Skeletal muscle tissue (tissue), 4 donors: ENCODE data around the gene DNAI7. TPM values are rescaled to one million over a fixed set of nuclear protein-coding genes. Genes with fewer than 3 reads are reported as not detected.

ENCODE experiments used
- H3K27ac ChIP-seq: one replicate; pipeline ENCODE4 v1.7.0; 2013; ENCODE audit warnings: mild to moderate bottlenecking, low read depth, low read length, inconsistent platforms
- H3K27me3 ChIP-seq, 3 donors: one replicate each; pipeline ENCODE4 v1.7.0; 2013; ENCODE audit warnings: low read length in 3 of 3; ENCODE audit not compliant: control insufficient read depth in 3 of 3, insufficient read depth in 3 of 3
- H3K36me3 ChIP-seq, 3 donors: one replicate each; pipeline ENCODE4 v1.7.0; 2013; ENCODE audit warnings: low read length in 3 of 3; ENCODE audit not compliant: control insufficient read depth in 3 of 3, insufficient read depth in 3 of 3
- H3K4me1 ChIP-seq, 3 donors: one replicate each; pipeline ENCODE4 v1.7.0; 2013; ENCODE audit warnings: low read length in 3 of 3, mild to moderate bottlenecking in 3 of 3; ENCODE audit not compliant: control insufficient read depth in 3 of 3, insufficient read depth in 3 of 3
- H3K4me3 ChIP-seq, 3 donors: one replicate each; pipeline ENCODE4 v1.7.0; 2013; ENCODE audit warnings: low read length in 3 of 3
- H3K9ac ChIP-seq, 3 donors: one replicate each; pipeline ENCODE4 v1.7.0; 2013; ENCODE audit warnings: low read length in 3 of 3, mild to moderate bottlenecking in 3 of 3, moderate library complexity in 2 of 3, low read depth in 1 of 3
- H3K9me3 ChIP-seq, 3 donors: one replicate each; pipeline ENCODE4 v1.7.0; 2013; ENCODE audit warnings: low read length in 3 of 3; ENCODE audit not compliant: control insufficient read depth in 3 of 3
- total RNA-seq: library from RNA; depleted of rRNA; stranded (reverse); fragments of >200 nt; gene quantifications from one replicate; pipeline ENCODE4 v1.2.3, GENCODE V29; 2014
- donor health status: Osteomylitis.

Gene DNAI7
- total RNA-seq, 1 donor from 2014 or later = 1.6 TPM

GRCh38 chr12:25135531-25136154 lies 59.3 kb downstream of the DNAI7 start:
- H3K27me3 ChIP-seq = no peaks in the 10 kb centered on the region
- H3K36me3 ChIP-seq = no peaks in the 10 kb centered on the region
- no peak overlapping the region for H3K9ac ChIP-seq
- no peak overlapping the region for H3K27ac ChIP-seq
- no peaks in the 10 kb centered on the region for H3K9me3 ChIP-seq
- H3K4me1 ChIP-seq = no peaks in the 10 kb centered on the region
- no peak overlapping the region for H3K4me3 ChIP-seq

GRCh38 chr12:25131270-25131669 lies 63.7 kb downstream of the DNAI7 start:
- Histone ChIP-seq H3K4me1 (no peaks in the 10 kb centered on the region), H3K9ac (no peak overlapping the region), H3K9me3 (no peaks in the 10 kb centered on the region), H3K4me3 (no peak overlapping the region), H3K27ac (no peak overlapping the region), H3K36me3 (no peaks in the 10 kb centered on the region), H3K27me3 (no peaks in the 10 kb centered on the region)

GRCh38 chr12:25130741-25131188 lies 64.2 kb downstream of the DNAI7 start:
- H3K4me3 ChIP-seq = no peak overlapping the region
- H3K27me3 ChIP-seq = no peaks in the 10 kb centered on the region
- no peaks in the 10 kb centered on the region for H3K4me1 ChIP-seq
- no peak overlapping the region for H3K9ac ChIP-seq
- H3K27ac ChIP-seq = no peak overlapping the region
- H3K9me3 ChIP-seq = no peaks in the 10 kb centered on the region
- no peaks in the 10 kb centered on the region for H3K36me3 ChIP-seq

- no peaks in the 10 kb centered on the region for H3K9me3 ChIP-seq
- H3K36me3 ChIP-seq = no peaks in the 10 kb centered on the region
- H3K4me3 ChIP-seq = no peak overlapping the region
- H3K4me1 ChIP-seq = no peaks in the 10 kb centered on the region
- H3K27me3 ChIP-seq = no peaks in the 10 kb centered on the region
- no peak overlapping the region for H3K27ac ChIP-seq
- no peak overlapping the region for H3K9ac ChIP-seq
These were observed 68.2 kb downstream of the DNAI7 start for GRCh38 chr12:25126746-25127145.

- no peak overlapping the region for H3K9ac ChIP-seq
- no peaks in the 10 kb centered on the region for H3K4me1 ChIP-seq
- no peaks in the 10 kb centered on the region for H3K36me3 ChIP-seq
- H3K27ac ChIP-seq = no peak overlapping the region
- no peaks in the 10 kb centered on the region for H3K9me3 ChIP-seq
- H3K27me3 ChIP-seq = no peaks in the 10 kb centered on the region
- no peak overlapping the region for H3K4me3 ChIP-seq
These were observed 68.9 kb downstream of the DNAI7 start for GRCh38 chr12:25126101-25126500.

- Histone ChIP-seq H3K9ac (no peak overlapping the region), H3K27me3 (no peaks in the 10 kb centered on the region), H3K4me3 (no peak overlapping the region), H3K9me3 (no peaks in the 10 kb centered on the region), H3K27ac (no peak overlapping the region), H3K4me1 (no peaks in the 10 kb centered on the region), H3K36me3 (no peaks in the 10 kb centered on the region)
These were observed 70.5 kb downstream of the DNAI7 start for GRCh38 chr12:25124493-25124892.

- Histone ChIP-seq H3K9me3 (no peaks in the 10 kb centered on the region), H3K4me3 (no peak overlapping the region), H3K4me1 (no peaks in the 10 kb centered on the region), H3K9ac (no peak overlapping the region), H3K36me3 (no peaks in the 10 kb centered on the region), H3K27me3 (no peaks in the 10 kb centered on the region), H3K27ac (no peak overlapping the region)
These were observed 71.8 kb downstream of the DNAI7 start for GRCh38 chr12:25123126-25123525.

- Histone ChIP-seq H3K36me3 (no peaks in the 10 kb centered on the region), H3K4me3 (no peak overlapping the region), H3K9ac (no peak overlapping the region), H3K9me3 (no peaks in the 10 kb centered on the region), H3K27me3 (no peaks in the 10 kb centered on the region), H3K27ac (no peak overlapping the region), H3K4me1 (no peaks in the 10 kb centered on the region)
These were observed 73.0 kb downstream of the DNAI7 start for GRCh38 chr12:25121916-25122315.

GRCh38 chr12:25121110-25121509 lies 73.8 kb downstream of the DNAI7 start:
- Histone ChIP-seq H3K4me3 (no peak overlapping the region), H3K4me1 (no peaks in the 10 kb centered on the region), H3K27ac (no peak overlapping the region), H3K27me3 (no peaks in the 10 kb centered on the region), H3K36me3 (no peaks in the 10 kb centered on the region), H3K9me3 (no peaks in the 10 kb centered on the region), H3K9ac (no peak overlapping the region)

- Histone ChIP-seq H3K9ac (no peak overlapping the region), H3K4me1 (no peaks in the 10 kb centered on the region), H3K36me3 (no peaks in the 10 kb centered on the region), H3K27me3 (no peaks in the 10 kb centered on the region), H3K4me3 (no peak overlapping the region), H3K9me3 (no peaks in the 10 kb centered on the region), H3K27ac (no peak overlapping the region)
These were observed 75.9 kb downstream of the DNAI7 start for GRCh38 chr12:25119020-25119419.
